ENCODE results near the gene ARL17A. TPM values are rescaled to one million over a fixed set of nuclear protein-coding genes. Genes with fewer than 3 reads are reported as not detected.
"Not testable (repeated sequence)": the region's sequence is repeated elsewhere in the genome, so short reads cannot be mapped to it uniquely, and the experiment has no call there.

Gene ARL17A
- total RNA-seq, 1 experiment from 2014 or later, result 12.5 TPM

DNA sequence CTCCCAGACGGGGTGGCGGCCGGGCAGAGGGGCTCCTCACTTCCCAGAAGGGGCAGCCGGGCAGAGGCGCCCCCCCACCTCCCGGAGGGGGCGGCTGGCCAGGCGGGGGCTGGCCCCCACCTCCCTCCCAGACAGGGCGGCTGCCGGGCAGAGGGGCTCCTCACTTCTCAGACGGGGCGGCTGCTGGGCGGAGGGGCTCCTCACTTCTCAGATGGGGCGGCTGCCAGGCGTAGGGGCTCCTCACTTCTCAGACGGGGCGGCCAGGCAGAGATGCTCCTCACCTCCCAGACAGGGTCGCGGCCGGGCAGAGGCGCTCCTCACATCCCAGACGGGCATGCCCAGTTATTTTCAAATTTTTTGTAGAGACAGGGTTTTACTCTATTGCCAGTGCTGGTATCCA is 44.8 kb downstream of the ARL17A start:
- ATAC-seq; CTCF ChIA-PET; H3K9me3 ChIP-seq (ENCODE audit: control insufficient read depth, insufficient read depth, low read depth, low read length); BruUV-seq (replicated peaks); H3K27ac ChIP-seq (ENCODE audit: low read length); H3K27me3 ChIP-seq (ENCODE audit: control insufficient read depth, insufficient read depth, low read length); POLR2A ChIA-PET; intact Hi-C loops (cut with micrococcal nuclease; ENCODE audit: unreplicated experiment); DNase-seq (ENCODE audit: low read depth, low spot score); H3K36me3 ChIP-seq (ENCODE audit: control insufficient read depth, insufficient read depth, low read length); in situ Hi-C loops (cut with HindIII; ENCODE audit: low pct_unique_long_range_greater_than_20kb, low sequenced_read_pairs); H3K4me3 ChIP-seq (ENCODE audit: low read depth in 2 of 2, low read length in 2 of 2); H3K4me1 ChIP-seq (ENCODE audit: control insufficient read depth, insufficient read depth, low read length): not testable (repeated sequence)

DNA sequence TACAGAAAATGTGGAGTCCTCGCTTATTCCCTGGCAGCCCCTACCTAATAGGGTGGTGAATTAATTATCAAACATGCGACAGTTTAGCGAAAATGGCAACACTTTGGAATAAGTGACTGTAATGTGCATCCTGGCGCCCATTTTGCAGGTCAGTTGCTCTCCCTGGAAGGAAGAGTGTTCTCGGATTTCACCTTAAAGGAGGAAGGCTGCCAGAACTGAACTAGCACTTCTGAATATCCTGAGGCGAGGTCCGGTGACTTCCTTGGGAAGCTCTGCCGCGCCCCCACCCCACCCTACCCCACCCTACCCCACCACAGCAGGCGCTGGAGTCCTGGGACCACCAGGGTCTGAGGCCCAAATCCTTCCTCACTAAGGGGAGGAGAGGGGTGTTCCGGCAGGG is 67.3 kb downstream of the ARL17A start, which contains the start of gene LRRC37A2:
TSS of gene LRRC37A2 (plus strand) at position 301 of the 400 bp plus-strand sequence. CDS start 245 bp downstream, outside the sequence.
- in situ Hi-C loops (cut with HindIII; ENCODE audit: low pct_unique_long_range_greater_than_20kb, low sequenced_read_pairs); CTCF ChIA-PET; H3K4me3 ChIP-seq (ENCODE audit: low read depth in 2 of 2, low read length in 2 of 2); H3K4me1 ChIP-seq (ENCODE audit: control insufficient read depth, insufficient read depth, low read length); ATAC-seq; H3K9me3 ChIP-seq (ENCODE audit: control insufficient read depth, insufficient read depth, low read depth, low read length); H3K27ac ChIP-seq (ENCODE audit: low read length); BruUV-seq (replicated peaks); H3K27me3 ChIP-seq (ENCODE audit: control insufficient read depth, insufficient read depth, low read length); intact Hi-C loops (cut with micrococcal nuclease; ENCODE audit: unreplicated experiment); DNase-seq (ENCODE audit: low read depth, low spot score); H3K36me3 ChIP-seq (ENCODE audit: control insufficient read depth, insufficient read depth, low read length); POLR2A ChIA-PET: not testable (repeated sequence)

DNA sequence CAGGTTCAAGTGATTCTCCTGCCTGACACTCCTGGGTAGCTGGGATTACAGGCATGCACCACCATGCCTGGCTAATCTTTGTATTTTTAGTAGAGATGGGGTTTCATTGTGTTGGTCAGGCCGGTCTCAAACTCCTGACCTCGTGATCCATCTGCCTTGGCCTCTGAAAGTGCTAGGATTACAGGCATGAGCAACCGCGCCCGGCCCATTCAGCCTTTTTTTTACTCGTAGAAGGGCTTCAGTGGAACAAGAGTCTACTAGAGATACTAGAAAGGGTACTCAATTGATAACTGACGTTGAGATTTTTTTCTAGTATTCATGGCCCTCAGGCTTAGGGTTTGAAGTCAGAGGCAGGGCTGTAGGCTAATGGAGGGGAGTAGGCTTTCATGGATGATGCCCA is 73.6 kb downstream of the ARL17A start:
- DNase-seq (ENCODE audit: low read depth, low spot score); H3K27me3 ChIP-seq (ENCODE audit: control insufficient read depth, insufficient read depth, low read length); in situ Hi-C loops (cut with HindIII; ENCODE audit: low pct_unique_long_range_greater_than_20kb, low sequenced_read_pairs); CTCF ChIA-PET; POLR2A ChIA-PET; BruUV-seq (replicated peaks); intact Hi-C loops (cut with micrococcal nuclease; ENCODE audit: unreplicated experiment); H3K36me3 ChIP-seq (ENCODE audit: control insufficient read depth, insufficient read depth, low read length); H3K4me3 ChIP-seq (ENCODE audit: low read depth in 2 of 2, low read length in 2 of 2); H3K9me3 ChIP-seq (ENCODE audit: control insufficient read depth, insufficient read depth, low read depth, low read length); H3K4me1 ChIP-seq (ENCODE audit: control insufficient read depth, insufficient read depth, low read length); ATAC-seq; H3K27ac ChIP-seq (ENCODE audit: low read length): not testable (repeated sequence)

DNA sequence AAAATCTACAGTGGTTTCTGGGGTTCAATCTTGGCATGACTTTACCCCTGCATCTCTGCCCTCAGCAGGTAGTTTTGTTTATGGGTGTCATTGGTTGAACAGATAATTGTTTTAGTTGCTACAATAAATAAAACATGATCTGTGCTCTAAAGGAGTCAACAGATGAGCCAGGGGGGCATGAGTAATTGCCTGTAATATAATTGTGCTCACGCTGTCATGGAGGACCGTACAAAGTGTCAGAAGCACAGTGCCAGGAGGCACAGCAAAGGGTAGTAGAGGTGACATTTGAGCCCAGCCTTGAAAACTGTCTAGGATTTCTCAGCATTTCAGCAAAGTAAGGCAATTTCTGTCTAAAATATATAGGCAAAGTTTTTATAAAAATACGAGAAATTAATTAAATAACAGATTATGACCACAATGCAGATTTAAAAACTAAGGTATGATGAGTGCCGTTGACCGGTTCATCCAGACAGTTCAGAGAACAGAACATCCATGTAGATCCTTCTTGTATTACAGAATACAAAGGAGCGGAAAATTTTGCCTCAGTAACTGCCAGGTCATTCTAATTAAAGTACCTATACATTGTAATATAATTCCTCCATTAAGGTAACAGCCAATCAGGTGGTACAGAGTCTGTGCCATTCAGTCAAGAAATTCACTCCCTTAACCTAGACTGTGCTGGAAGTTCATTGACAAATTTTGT is 79.9 kb downstream of the ARL17A start:
- H3K4me3 ChIP-seq (ENCODE audit: low read depth in 2 of 2, low read length in 2 of 2); intact Hi-C loops (cut with micrococcal nuclease; ENCODE audit: unreplicated experiment); in situ Hi-C loops (cut with HindIII; ENCODE audit: low pct_unique_long_range_greater_than_20kb, low sequenced_read_pairs); DNase-seq (ENCODE audit: low read depth, low spot score); H3K27me3 ChIP-seq (ENCODE audit: control insufficient read depth, insufficient read depth, low read length); ATAC-seq; H3K9me3 ChIP-seq (ENCODE audit: control insufficient read depth, insufficient read depth, low read depth, low read length); H3K27ac ChIP-seq (ENCODE audit: low read length); CTCF ChIA-PET; POLR2A ChIA-PET; H3K4me1 ChIP-seq (ENCODE audit: control insufficient read depth, insufficient read depth, low read length); BruUV-seq (replicated peaks); H3K36me3 ChIP-seq (ENCODE audit: control insufficient read depth, insufficient read depth, low read length): not testable (repeated sequence)

DNA sequence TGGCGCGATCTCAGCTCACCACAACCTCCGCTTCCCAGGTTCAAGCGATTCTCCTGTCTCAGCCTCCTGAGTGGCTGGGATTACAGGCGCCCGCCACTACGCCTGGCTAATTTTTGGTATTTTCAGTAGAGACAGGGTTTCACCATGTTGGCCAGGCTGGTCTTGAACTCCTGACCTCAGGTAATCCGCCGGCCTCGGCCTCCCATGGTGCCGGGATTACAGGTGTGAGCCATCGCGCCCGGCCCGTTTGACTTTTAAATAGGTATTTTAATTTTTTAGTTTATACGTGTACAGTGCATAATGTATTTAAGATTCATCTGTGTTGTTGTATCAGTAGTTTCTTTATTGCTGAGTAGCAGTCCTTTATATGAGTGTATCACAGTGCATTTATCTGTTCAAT is 87.5 kb downstream of the ARL17A start:
- H3K27me3 ChIP-seq (ENCODE audit: control insufficient read depth, insufficient read depth, low read length); in situ Hi-C loops (cut with HindIII; ENCODE audit: low pct_unique_long_range_greater_than_20kb, low sequenced_read_pairs); BruUV-seq (replicated peaks); intact Hi-C loops (cut with micrococcal nuclease; ENCODE audit: unreplicated experiment); H3K36me3 ChIP-seq (ENCODE audit: control insufficient read depth, insufficient read depth, low read length); POLR2A ChIA-PET; DNase-seq (ENCODE audit: low read depth, low spot score); CTCF ChIA-PET; ATAC-seq; H3K9me3 ChIP-seq (ENCODE audit: control insufficient read depth, insufficient read depth, low read depth, low read length); H3K4me3 ChIP-seq (ENCODE audit: low read depth in 2 of 2, low read length in 2 of 2); H3K27ac ChIP-seq (ENCODE audit: low read length); H3K4me1 ChIP-seq (ENCODE audit: control insufficient read depth, insufficient read depth, low read length): not testable (repeated sequence)

DNA sequence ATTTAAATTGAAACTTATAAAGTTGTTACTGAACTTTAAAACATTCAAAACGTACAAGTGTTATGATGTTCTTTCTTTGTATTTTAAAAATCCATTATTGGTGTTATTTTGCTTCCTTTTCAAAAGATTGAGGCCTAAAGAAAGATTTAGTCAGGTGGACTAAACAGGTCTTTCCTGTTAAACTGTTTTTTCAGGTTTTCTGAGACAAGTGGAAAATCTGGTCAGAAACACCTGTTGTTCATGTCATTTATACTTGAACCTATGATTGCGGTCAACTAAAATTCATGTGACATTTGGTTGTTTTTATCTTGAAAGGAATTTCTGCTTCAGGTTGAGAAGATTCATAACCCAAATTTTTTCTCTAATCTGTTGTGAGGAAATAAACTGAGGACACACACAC is 98.2 kb downstream of the ARL17A start:
- H3K4me1 ChIP-seq (ENCODE audit: control insufficient read depth, insufficient read depth, low read length); H3K9me3 ChIP-seq (ENCODE audit: control insufficient read depth, insufficient read depth, low read depth, low read length); ATAC-seq; intact Hi-C loops (cut with micrococcal nuclease; ENCODE audit: unreplicated experiment); POLR2A ChIA-PET; in situ Hi-C loops (cut with HindIII; ENCODE audit: low pct_unique_long_range_greater_than_20kb, low sequenced_read_pairs); DNase-seq (ENCODE audit: low read depth, low spot score); H3K4me3 ChIP-seq (ENCODE audit: low read depth in 2 of 2, low read length in 2 of 2); BruUV-seq (replicated peaks); H3K27ac ChIP-seq (ENCODE audit: low read length); H3K36me3 ChIP-seq (ENCODE audit: control insufficient read depth, insufficient read depth, low read length); CTCF ChIA-PET; H3K27me3 ChIP-seq (ENCODE audit: control insufficient read depth, insufficient read depth, low read length): not testable (repeated sequence)

DNA sequence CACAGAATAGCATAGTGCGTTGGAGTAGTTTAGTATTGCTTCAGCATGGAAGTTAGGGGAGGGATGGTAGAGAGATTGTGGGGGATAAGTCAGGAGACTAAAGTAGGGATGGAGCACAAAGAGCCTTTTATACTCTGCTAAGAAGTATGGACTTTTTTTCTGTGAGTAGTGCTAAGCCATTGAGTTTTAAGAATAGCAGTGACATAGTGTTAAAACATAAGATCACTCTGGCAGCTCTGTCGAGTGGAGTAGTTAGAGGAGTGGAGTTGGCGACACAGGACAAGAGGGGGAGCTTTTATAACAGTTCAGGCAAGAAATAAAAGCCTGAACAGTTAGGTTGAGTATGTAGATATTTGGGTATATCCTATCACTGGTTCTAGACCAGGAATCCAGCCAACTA is 100.7 kb downstream of the ARL17A start:
- ATAC-seq; H3K27ac ChIP-seq (ENCODE audit: low read length); CTCF ChIA-PET; H3K36me3 ChIP-seq (ENCODE audit: control insufficient read depth, insufficient read depth, low read length); H3K4me3 ChIP-seq (ENCODE audit: low read depth in 2 of 2, low read length in 2 of 2); POLR2A ChIA-PET; H3K27me3 ChIP-seq (ENCODE audit: control insufficient read depth, insufficient read depth, low read length); BruUV-seq (replicated peaks); H3K4me1 ChIP-seq (ENCODE audit: control insufficient read depth, insufficient read depth, low read length); intact Hi-C loops (cut with micrococcal nuclease; ENCODE audit: unreplicated experiment); DNase-seq (ENCODE audit: low read depth, low spot score); H3K9me3 ChIP-seq (ENCODE audit: control insufficient read depth, insufficient read depth, low read depth, low read length); in situ Hi-C loops (cut with HindIII; ENCODE audit: low pct_unique_long_range_greater_than_20kb, low sequenced_read_pairs): not testable (repeated sequence)

DNA sequence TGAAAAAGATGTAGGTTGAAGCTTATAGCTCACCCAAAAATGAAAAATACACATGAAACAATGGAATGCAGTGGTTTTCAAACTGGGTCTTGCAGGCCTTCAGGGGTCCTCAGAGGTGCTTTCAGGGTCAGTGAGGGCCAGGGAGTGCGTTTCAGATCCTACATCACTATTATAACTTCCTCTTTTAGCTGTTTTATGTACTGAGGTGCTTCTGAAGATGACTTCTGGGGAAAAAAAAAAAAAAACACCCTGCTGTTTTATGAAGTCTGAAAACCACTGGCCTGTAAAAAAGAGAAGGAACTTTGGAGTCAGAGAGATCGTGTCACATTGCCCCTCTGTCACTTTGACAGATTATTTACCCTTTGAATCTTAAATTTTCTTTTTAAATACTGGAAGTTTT is 103.9 kb downstream of the ARL17A start:
- H3K27me3 ChIP-seq (ENCODE audit: control insufficient read depth, insufficient read depth, low read length); BruUV-seq (replicated peaks); POLR2A ChIA-PET; ATAC-seq; H3K4me3 ChIP-seq (ENCODE audit: low read depth in 2 of 2, low read length in 2 of 2); CTCF ChIA-PET; H3K27ac ChIP-seq (ENCODE audit: low read length); intact Hi-C loops (cut with micrococcal nuclease; ENCODE audit: unreplicated experiment); H3K36me3 ChIP-seq (ENCODE audit: control insufficient read depth, insufficient read depth, low read length); H3K9me3 ChIP-seq (ENCODE audit: control insufficient read depth, insufficient read depth, low read depth, low read length); H3K4me1 ChIP-seq (ENCODE audit: control insufficient read depth, insufficient read depth, low read length); DNase-seq (ENCODE audit: low read depth, low spot score); in situ Hi-C loops (cut with HindIII; ENCODE audit: low pct_unique_long_range_greater_than_20kb, low sequenced_read_pairs): not testable (repeated sequence)
